ENCODE data around the gene COPZ1. TPM values are rescaled to one million over a fixed set of nuclear protein-coding genes. Genes with fewer than 3 reads are reported as not detected.

Gene COPZ1
- total and polyA plus RNA-seq, 9 of the 15 experiments (the other 6 are each of a cell fraction or from before 2014, with no cell fraction given), result 137 to 487 (median 233) TPM

DNA sequence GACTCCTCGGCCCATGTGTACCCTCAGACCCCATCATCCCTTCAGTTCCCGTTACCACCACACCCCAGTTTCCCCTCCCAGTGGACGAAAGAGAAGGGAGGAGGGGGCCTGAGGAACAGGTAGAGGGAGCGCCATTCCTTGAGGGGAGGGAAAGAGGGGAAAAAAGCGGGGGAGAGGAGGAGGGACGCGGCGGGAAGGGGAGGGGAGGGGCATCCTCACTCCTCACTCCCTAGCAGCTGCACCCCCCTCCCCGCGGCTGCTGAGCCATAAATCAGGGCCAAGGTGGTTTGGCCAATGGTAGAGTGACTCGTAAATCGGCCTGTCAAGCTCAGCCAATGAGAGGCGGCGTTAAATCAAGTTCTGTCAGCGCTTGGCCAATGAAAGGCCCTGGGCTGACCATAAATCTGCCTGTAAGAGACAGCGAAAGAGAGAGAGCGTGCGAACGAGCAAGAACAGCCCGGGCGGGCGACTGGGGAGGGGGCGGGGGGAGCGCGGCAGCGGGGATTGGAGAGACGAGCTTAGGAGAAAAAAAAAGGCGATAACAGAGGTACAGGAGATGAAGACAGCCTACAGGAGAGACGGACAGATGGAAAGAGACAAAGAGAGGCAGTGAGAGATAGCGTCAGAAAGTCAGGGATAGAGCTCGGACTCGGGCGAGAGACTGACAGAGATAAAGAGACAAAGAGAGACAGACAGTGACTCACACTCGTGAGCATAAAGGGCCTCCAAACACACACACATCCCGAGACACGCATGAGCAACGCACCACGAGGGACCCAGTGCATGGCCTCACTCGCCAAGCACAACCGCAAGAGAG lies 34.2 kb downstream of the COPZ1 start (continued):
- TF ChIP-seq ZNF324 (CRISPR knock-in tag; IDR thresholded peaks at IDR 0.05), result no peak
- no peak; the same call in 1 of the 2 replicates for TF ChIP-seq CREB3L1 (IDR thresholded peaks at IDR 0.05; ENCODE audit: borderline replicate concordance, low read depth)
- TF ChIP-seq ZBTB11 (CRISPR knock-in tag; IDR thresholded peaks at IDR 0.05), result no peak
- no peak for TF ChIP-seq TSC22D4 (tag; IDR thresholded peaks at IDR 0.05)
- TF ChIP-seq KDM1A (IDR thresholded peaks at IDR 0.05), result peak; percentile 97 to 98
- peak; percentile 63 for TF ChIP-seq POLR2G (IDR thresholded peaks at IDR 0.05; ENCODE audit: low read depth, low read length)
- no peak for TF ChIP-seq ZNF217 (CRISPR knock-in tag; IDR thresholded peaks at IDR 0.05)
- TF ChIP-seq, protein P1, sequence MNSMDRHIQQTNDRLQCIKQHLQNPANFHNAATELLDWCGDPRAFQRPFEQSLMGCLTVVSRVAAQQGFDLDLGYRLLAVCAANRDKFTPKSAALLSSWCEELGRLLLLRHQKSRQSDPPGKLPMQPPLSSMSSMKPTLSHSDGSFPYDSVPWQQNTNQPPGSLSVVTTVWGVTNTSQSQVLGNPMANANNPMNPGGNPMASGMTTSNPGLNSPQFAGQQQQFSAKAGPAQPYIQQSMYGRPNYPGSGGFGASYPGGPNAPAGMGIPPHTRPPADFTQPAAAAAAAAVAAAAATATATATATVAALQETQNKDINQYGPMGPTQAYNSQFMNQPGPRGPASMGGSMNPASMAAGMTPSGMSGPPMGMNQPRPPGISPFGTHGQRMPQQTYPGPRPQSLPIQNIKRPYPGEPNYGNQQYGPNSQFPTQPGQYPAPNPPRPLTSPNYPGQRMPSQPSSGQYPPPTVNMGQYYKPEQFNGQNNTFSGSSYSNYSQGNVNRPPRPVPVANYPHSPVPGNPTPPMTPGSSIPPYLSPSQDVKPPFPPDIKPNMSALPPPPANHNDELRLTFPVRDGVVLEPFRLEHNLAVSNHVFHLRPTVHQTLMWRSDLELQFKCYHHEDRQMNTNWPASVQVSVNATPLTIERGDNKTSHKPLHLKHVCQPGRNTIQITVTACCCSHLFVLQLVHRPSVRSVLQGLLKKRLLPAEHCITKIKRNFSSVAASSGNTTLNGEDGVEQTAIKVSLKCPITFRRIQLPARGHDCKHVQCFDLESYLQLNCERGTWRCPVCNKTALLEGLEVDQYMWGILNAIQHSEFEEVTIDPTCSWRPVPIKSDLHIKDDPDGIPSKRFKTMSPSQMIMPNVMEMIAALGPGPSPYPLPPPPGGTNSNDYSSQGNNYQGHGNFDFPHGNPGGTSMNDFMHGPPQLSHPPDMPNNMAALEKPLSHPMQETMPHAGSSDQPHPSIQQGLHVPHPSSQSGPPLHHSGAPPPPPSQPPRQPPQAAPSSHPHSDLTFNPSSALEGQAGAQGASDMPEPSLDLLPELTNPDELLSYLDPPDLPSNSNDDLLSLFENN (IDR thresholded peaks at IDR 0.05; ENCODE audit: low read depth in 2 of 2, low read length in 2 of 2), result peak in 1 of 2 experiments; percentile 75; a peak in 2 of 4 replicates
- TF ChIP-seq ZNF24 (IDR thresholded peaks at IDR 0.05), result no peak
- TF ChIP-seq SREBF2 (CRISPR knock-in tag; IDR thresholded peaks at IDR 0.05), result no peak
- TF ChIP-seq BHLHE40 (IDR thresholded peaks at IDR 0.05; ENCODE audit: low read length), result peak; percentile 88
- TF ChIP-seq POLR2A (conservative IDR thresholded peaks at IDR 0.05), result peak; percentile 70
- no peak for TF ChIP-seq ZNF707 (CRISPR knock-in tag; conservative IDR thresholded peaks at IDR 0.05)
- no peak for TF ChIP-seq SRSF1 (IDR thresholded peaks at IDR 0.05; ENCODE audit: low read depth, low read length)
- no peak for TF ChIP-seq ZNF311 (CRISPR knock-in tag; IDR thresholded peaks at IDR 0.05)
- TF ChIP-seq ZNF561 (CRISPR knock-in tag; conservative IDR thresholded peaks at IDR 0.05), result no peak
- TF ChIP-seq, protein P2, sequence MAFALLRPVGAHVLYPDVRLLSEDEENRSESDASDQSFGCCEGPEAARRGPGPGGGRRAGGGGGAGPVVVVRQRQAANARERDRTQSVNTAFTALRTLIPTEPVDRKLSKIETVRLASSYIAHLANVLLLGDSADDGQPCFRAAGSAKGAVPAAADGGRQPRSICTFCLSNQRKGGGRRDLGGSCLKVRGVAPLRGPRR (CRISPR knock-in tag; IDR thresholded peaks at IDR 0.05), result no peak
- peak; percentile 100 for TF ChIP-seq NEUROD1 (IDR thresholded peaks at IDR 0.05; ENCODE audit: borderline replicate concordance, low read depth, low read length, partially characterized antibody)
- TF ChIP-seq ZNF3 (CRISPR knock-in tag; IDR thresholded peaks at IDR 0.05), result no peak
